HepG2 (cell line): Measurements from ENCODE around the gene GNB1. TPM values are rescaled to one million over a fixed set of nuclear protein-coding genes. Genes with fewer than 3 reads are reported as not detected.

ENCODE experiments used
- AHR ChIP-seq: IDR thresholded peaks from 2 replicates; pipeline ENCODE4 v1.6.1; 2018; ENCODE audit warnings: missing genetic modification reagents, missing compliant biosample characterization
- BCL3 ChIP-seq: sonication (generic); formaldehyde crosslinking; IDR thresholded peaks from 2 replicates; pipeline ENCODE4 v1.5.1; 2020; ENCODE audit warnings: mild to moderate bottlenecking, missing genetic modification reagents, moderate library complexity
- BRD4 ChIP-seq: sonication (generic); formaldehyde crosslinking; IDR thresholded peaks from 2 replicates; pipeline ENCODE4 v1.4.0; 2020; ENCODE audit warnings: missing genetic modification reagents
- ELF3 ChIP-seq: IDR thresholded peaks from 2 replicates; pipeline ENCODE4 v1.6.1; 2016; ENCODE audit warnings: missing genetic modification reagents, missing compliant biosample characterization
- IKZF4 ChIP-seq: sonication (generic); formaldehyde crosslinking; IDR thresholded peaks from 2 replicates; pipeline ENCODE4 v1.5.1; 2020; ENCODE audit warnings: borderline replicate concordance, mild to moderate bottlenecking, low read depth, missing genetic modification reagents; ENCODE audit errors: not compliant biosample characterization
- KDM1A ChIP-seq: IDR thresholded peaks from 2 replicates; pipeline ENCODE4 v1.6.1; 2016; ENCODE audit warnings: missing compliant biosample characterization
- NFIC ChIP-seq: IDR thresholded peaks from 2 replicates; pipeline ENCODE4 v1.6.1; 2012; ENCODE audit warnings: mild to moderate bottlenecking, low read length, inconsistent platforms
- POGZ ChIP-seq: sonication (generic); formaldehyde crosslinking; IDR thresholded peaks from 2 replicates; pipeline ENCODE4 v1.4.0; 2020; ENCODE audit warnings: mild to moderate bottlenecking, missing genetic modification reagents
- RBFOX2 ChIP-seq: fragments of 200-400 bp; formaldehyde crosslinking; IDR thresholded peaks from 2 replicates; pipeline ENCODE4 v1.6.1; 2017; ENCODE audit warnings: low read depth, mild to moderate bottlenecking, low read length
- RERE ChIP-seq: IDR thresholded peaks from 2 replicates; pipeline ENCODE4 v1.6.1; 2016; ENCODE audit warnings: low read depth, missing genetic modification reagents, missing compliant biosample characterization
- SOX13 ChIP-seq, 3 experiments: fragments of 450-650 bp in 1 of 3; sonication (generic) in 1 of 3; formaldehyde crosslinking in 1 of 3; IDR thresholded peaks in 2 of 3; conservative IDR thresholded peaks in 1 of 3; 2 replicates each; pipeline versions ENCODE4 v1.5.0 to v1.6.1; 2016 to 2020; ENCODE audit warnings: antibody characterized with exemption in 1 of 3, mild to moderate bottlenecking in 1 of 3, missing compliant biosample characterization in 1 of 3, missing genetic modification reagents in 1 of 3, moderate library complexity in 1 of 3
- SP4 ChIP-seq: sonication (generic); formaldehyde crosslinking; IDR thresholded peaks from 2 replicates; pipeline ENCODE4 v1.8.1; 2023; ENCODE audit warnings: mild to moderate bottlenecking, missing genetic modification reagents
- SPEN ChIP-seq: sonication (generic); formaldehyde crosslinking; IDR thresholded peaks from 2 replicates; pipeline ENCODE4 v1.5.1; 2020; ENCODE audit warnings: low read depth, mild to moderate bottlenecking, missing genetic modification reagents
- ZBTB7B ChIP-seq: sonication (generic); formaldehyde crosslinking; IDR thresholded peaks from 2 replicates; pipeline ENCODE4 v1.4.0; 2020; ENCODE audit warnings: missing genetic modification reagents
- ZFP36 ChIP-seq: fragments of 150-350 bp; IDR thresholded peaks from 2 replicates; pipeline ENCODE4 v1.6.1; 2018; ENCODE audit warnings: borderline replicate concordance, low read length, low read depth; ENCODE audit not compliant: partially characterized antibody
- ZFYVE20 ChIP-seq: sonication (generic); formaldehyde crosslinking; IDR thresholded peaks from 2 replicates; pipeline ENCODE4 v1.8.0; 2023; ENCODE audit warnings: low read depth, mild to moderate bottlenecking, moderate library complexity, missing genetic modification reagents, borderline replicate concordance
- ZMYM4 ChIP-seq: sonication (generic); formaldehyde crosslinking; IDR thresholded peaks from 2 replicates; pipeline ENCODE4 v1.8.1; 2023; ENCODE audit warnings: mild to moderate bottlenecking, missing genetic modification reagents
- ZNF18 ChIP-seq: sonication (generic); formaldehyde crosslinking; IDR thresholded peaks from 2 replicates; pipeline ENCODE4 v1.8.0; 2022; ENCODE audit warnings: mild to moderate bottlenecking, missing genetic modification reagents; ENCODE audit not compliant: insufficient replicate concordance
- ZNF446 ChIP-seq: sonication (generic); formaldehyde crosslinking; IDR thresholded peaks from 2 replicates; pipeline ENCODE4 v1.5.0; 2020; ENCODE audit warnings: mild to moderate bottlenecking, missing genetic modification reagents
- ZNF766 ChIP-seq: sonication (generic); formaldehyde crosslinking; IDR thresholded peaks from 2 replicates; pipeline ENCODE4 v1.5.0; 2020; ENCODE audit warnings: missing genetic modification reagents, borderline replicate concordance
- ZSCAN21 ChIP-seq: sonication (generic); formaldehyde crosslinking; IDR thresholded peaks from 2 replicates; pipeline ENCODE4 v1.8.0; 2022; ENCODE audit warnings: mild to moderate bottlenecking, missing genetic modification reagents, moderate library complexity, borderline replicate concordance
- polyA plus RNA-seq, 8 experiments: library from polyadenylated mRNA; depleted of rRNA in 3 of 8; stranded (reverse) in 7 of 8; unstranded in 1 of 8; fragments of >200 nt; fragmentation: Illumina TruSeq in 4 of 8; extraction: Trizol in 4 of 8; gene quantifications; 2 replicates each; pipeline versions ENCODE4 v1.2.1 to v1.2.3, GENCODE V29; 2011 to 2016; ENCODE audit warnings: low read depth in 4 of 8, missing spikeins in 1 of 8, mixed read lengths in 1 of 8; ENCODE audit not compliant: insufficient read depth in 1 of 8
- total RNA-seq, 5 experiments: library from RNA; depleted of rRNA; stranded (reverse); fragments of >200 nt; fragmentation: Illumina TruSeq; extraction: Trizol; gene quantifications; 2 replicates each; pipeline ENCODE4 v1.2.3, GENCODE V29; 2016; ENCODE audit warnings: low read depth in 1 of 5

The GNB1 gene
- total and polyA plus RNA-seq, 2 of the 13 experiments (the other 11 are each of a cell fraction or from before 2014, with no cell fraction given) = 66.2 to 327 TPM

GRCh38 chr1:1914101-1914970, 23.4 kb upstream of the GNB1 start (continued):
- no peak for TF ChIP-seq ZFP36
- no peak for TF ChIP-seq BCL3 (CRISPR knock-in tag)
- no peak for TF ChIP-seq ZFYVE20 (CRISPR knock-in tag)
- peak; percentile 29; the same call in 1 of the 2 replicates for TF ChIP-seq POGZ
- no peak; the same call in 1 of the 2 replicates for TF ChIP-seq ZSCAN21 (CRISPR knock-in tag)
- no peak for TF ChIP-seq RBFOX2
- no peak for TF ChIP-seq SOX13 (IDR thresholded peaks at IDR 0.05)
- 0 out of 4 replicates have a peak, but pooled peaks of 1 of the 2 experiments have one; percentile 5 for TF ChIP-seq SOX13 (CRISPR knock-in tag; conservative IDR thresholded peaks at IDR 0.05 in 1 of 2, IDR thresholded peaks at IDR 0.05 in 1 of 2)
- no peak for TF ChIP-seq ZNF18 (CRISPR knock-in tag)
- TF ChIP-seq NFIC = no peak
- TF ChIP-seq AHR (CRISPR knock-in tag) = no peak
- TF ChIP-seq ELF3 (CRISPR knock-in tag) = no peak
- TF ChIP-seq SPEN (CRISPR knock-in tag) = no peak
- no peak for TF ChIP-seq ZMYM4
- no peak for TF ChIP-seq RERE (CRISPR knock-in tag)
- no peak for TF ChIP-seq SP4 (CRISPR knock-in tag)
- no peak for TF ChIP-seq ZNF766 (CRISPR knock-in tag)
- TF ChIP-seq KDM1A = no peak
- no peak for TF ChIP-seq ZBTB7B (CRISPR knock-in tag)
- TF ChIP-seq ZNF446 (CRISPR knock-in tag) = no peak
- TF ChIP-seq BRD4 (CRISPR knock-in tag) = no peak
- TF ChIP-seq IKZF4 = no peak
